Esophagus squamous epithelium (tissue), 5 donors: ENCODE measurements around the gene IL21. TPM values are rescaled to one million over a fixed set of nuclear protein-coding genes. Genes with fewer than 3 reads are reported as not detected.

Experiments used
- DNase-seq: peaks from one replicate; lab custom pipeline; 2025; lab: John Stamatoyannopoulos, UW
- H3K27ac ChIP-seq, 4 donors: fragments of 200-600 bp; sonication (generic); one replicate each; pipeline ENCODE4 v1.5.1; 2016 to 2019; ENCODE audit warnings: mild to moderate bottlenecking in 1 of 4
- H3K27me3 ChIP-seq, 4 donors: fragments of 200-600 bp; sonication (generic); 1 replicate in 3 of 4; 2 replicates in 1 of 4; pipeline versions ENCODE4 v1.5.1 to v1.6.0; 2017 to 2021; ENCODE audit warnings: antibody characterized with exemption in 1 of 4
- H3K36me3 ChIP-seq, 3 donors: fragments of 200-600 bp; sonication (generic); one replicate each; pipeline ENCODE4 v1.5.1; 2016 to 2019
- H3K4me1 ChIP-seq, 3 donors: fragments of 200-600 bp; sonication (generic); one replicate each; pipeline ENCODE4 v1.5.1; 2017 to 2019
- H3K4me3 ChIP-seq, 4 donors: fragments of 200-600 bp; sonication (generic); 1 replicate in 3 of 4; 2 replicates in 1 of 4; pipeline ENCODE4 v1.5.1; 2016 to 2019; ENCODE audit warnings: mild to moderate bottlenecking in 2 of 4, moderate library complexity in 1 of 4
- H3K9me3 ChIP-seq, 3 donors: fragments of 200-600 bp; sonication (generic); one replicate each; pipeline ENCODE4 v1.5.1; 2016 to 2019
- POLR2A ChIP-seq, 4 donors: fragments of 450-650 bp; IDR thresholded peaks; one replicate each; pipeline ENCODE4 v1.6.1; 2017; ENCODE audit warnings: antibody characterized with exemption in 4 of 4, mild to moderate bottlenecking in 4 of 4, moderate library complexity in 3 of 4
- WGBS, 2 donors: methylation state at CpG; one replicate each; pipeline ENCODE4 v1.1.5; 2018; 5-methylcytosine and 5-hydroxymethylcytosine counted together
- intact Hi-C: fragments of 100-400 bp; cut with DNase I; formaldehyde crosslinking; loops from one replicate; pipeline ENCODE4 v1.15.0; 2022
- total RNA-seq, 4 donors: library from RNA; depleted of rRNA; stranded (reverse); fragments of >200 nt; gene quantifications; one replicate each; pipeline ENCODE4 v1.1.0, GENCODE V29; 2016
- TF ChIP-seq, protein P1 (sequence below), 6 experiments: fragments of 450-650 bp in 4 of 6; fragments of 200-600 bp in 2 of 6; sonication (generic) in 2 of 6; IDR thresholded peaks; one replicate each; pipeline ENCODE4 v1.5.1; 2016 to 2019; ENCODE audit warnings: antibody characterized with exemption in 6 of 6, mild to moderate bottlenecking in 4 of 6, moderate library complexity in 4 of 6
- donor health status: DM: yes; HTN: yes; CAD: no.

Gene IL21
- total RNA-seq, 4 donors from 2014 or later, result 0.66 TPM; not detected in 3

- Histone ChIP-seq H3K27me3 (no peaks in the 10 kb centered on the region), H3K4me3 (no peak overlapping the region), H3K27ac (no peak overlapping the region), H3K4me1 (no peaks in the 10 kb centered on the region), H3K9me3 (no peaks in the 10 kb centered on the region), H3K36me3 (no peaks in the 10 kb centered on the region)
- intact Hi-C loops, result no loop called here
- 65 to 70% methylated on average over 3 of the region's 3 CpGs for WGBS, 2 donors
- TF ChIP-seq POLR2A (IDR thresholded peaks at IDR 0.05), result no peak
- TF ChIP-seq, protein P1, sequence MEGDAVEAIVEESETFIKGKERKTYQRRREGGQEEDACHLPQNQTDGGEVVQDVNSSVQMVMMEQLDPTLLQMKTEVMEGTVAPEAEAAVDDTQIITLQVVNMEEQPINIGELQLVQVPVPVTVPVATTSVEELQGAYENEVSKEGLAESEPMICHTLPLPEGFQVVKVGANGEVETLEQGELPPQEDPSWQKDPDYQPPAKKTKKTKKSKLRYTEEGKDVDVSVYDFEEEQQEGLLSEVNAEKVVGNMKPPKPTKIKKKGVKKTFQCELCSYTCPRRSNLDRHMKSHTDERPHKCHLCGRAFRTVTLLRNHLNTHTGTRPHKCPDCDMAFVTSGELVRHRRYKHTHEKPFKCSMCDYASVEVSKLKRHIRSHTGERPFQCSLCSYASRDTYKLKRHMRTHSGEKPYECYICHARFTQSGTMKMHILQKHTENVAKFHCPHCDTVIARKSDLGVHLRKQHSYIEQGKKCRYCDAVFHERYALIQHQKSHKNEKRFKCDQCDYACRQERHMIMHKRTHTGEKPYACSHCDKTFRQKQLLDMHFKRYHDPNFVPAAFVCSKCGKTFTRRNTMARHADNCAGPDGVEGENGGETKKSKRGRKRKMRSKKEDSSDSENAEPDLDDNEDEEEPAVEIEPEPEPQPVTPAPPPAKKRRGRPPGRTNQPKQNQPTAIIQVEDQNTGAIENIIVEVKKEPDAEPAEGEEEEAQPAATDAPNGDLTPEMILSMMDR (IDR thresholded peaks at IDR 0.05), result no peak
- no peak for DNase-seq
Measured at GRCh38 chr4:122612540-122612939, 8.3 kb downstream of the IL21 start.

- Histone ChIP-seq H3K27ac (no peak overlapping the region), H3K4me1 (no peaks in the 10 kb centered on the region), H3K9me3 (no peaks in the 10 kb centered on the region), H3K36me3 (no peaks in the 10 kb centered on the region), H3K4me3 (no peak overlapping the region), H3K27me3 (peaks cover 0 to 7% (median 0%) of the 10 kb centered on the region in 4 donors)
- 76 to 90% methylated on average over 3 to 4 of the region's 4 CpGs for WGBS, 2 donors
- TF ChIP-seq, protein P1 (IDR thresholded peaks at IDR 0.05), result no peak
- TF ChIP-seq POLR2A (IDR thresholded peaks at IDR 0.05), result no peak
- no peak for DNase-seq
- intact Hi-C loops, result loop anchor here (10.0 kb wide), 1 partner anchor 328 kb away; no protein-coding TSS in a partner anchor
Measured at GRCh38 chr4:122606364-122607043, 14.4 kb downstream of the IL21 start.

GRCh38 chr4:122604146-122604545, 16.7 kb downstream of the IL21 start:
- Histone ChIP-seq H3K4me1 (no peaks in the 10 kb centered on the region), H3K27me3 (peaks cover 0 to 21% (median 0%) of the 10 kb centered on the region in 4 donors), H3K4me3 (no peak overlapping the region), H3K27ac (no peak overlapping the region), H3K36me3 (no peaks in the 10 kb centered on the region), H3K9me3 (no peaks in the 10 kb centered on the region)
- intact Hi-C loops, result loop anchor here (5.0 to 10.0 kb wide), 2 partner anchors 113 to 331 kb away; no protein-coding TSS in a partner anchor
- 50 to 90% methylated on average over 1 of the region's 1 CpG for WGBS, 2 donors
- TF ChIP-seq, protein P1 (IDR thresholded peaks at IDR 0.05), result no peak
- TF ChIP-seq POLR2A (IDR thresholded peaks at IDR 0.05), result no peak
- no peak for DNase-seq

- no peaks in the 10 kb centered on the region for H3K4me1 ChIP-seq
- intact Hi-C loops, result loop anchor here (5.0 to 10.0 kb wide), 2 partner anchors 114 to 332 kb away; no protein-coding TSS in a partner anchor
Measured at GRCh38 chr4:122603156-122603574, 17.7 kb downstream of the IL21 start.

More at GRCh38 chr4:122603156-122603574, 17.7 kb downstream of the IL21 start:
- Histone ChIP-seq H3K27ac (no peak overlapping the region), H3K36me3 (no peaks in the 10 kb centered on the region), H3K4me3 (no peak overlapping the region), H3K9me3 (no peaks in the 10 kb centered on the region), H3K27me3 (peaks cover 0 to 21% (median 0%) of the 10 kb centered on the region in 4 donors)
- DNase-seq, result no peak
- TF ChIP-seq, protein P1 (IDR thresholded peaks at IDR 0.05), result no peak
- no peak for TF ChIP-seq POLR2A (IDR thresholded peaks at IDR 0.05)
- 59 to 66% methylated on average over 7 to 8 of the region's 8 CpGs for WGBS, 2 donors
